ENCODE measurements around the gene MAML2. TPM values are rescaled to one million over a fixed set of nuclear protein-coding genes. Genes with fewer than 3 reads are reported as not detected.

Gene MAML2
- total RNA-seq, 2 experiments from 2014 or later, result 14.1 to 14.3 TPM

- Mint-ChIP-seq H3K4me3 (peak overlapping the region; percentile 20), H3K27ac (peak overlapping the region; percentile 86), H3K9me3 (no peaks in the 10 kb centered on the region), H3K36me3 (peaks cover 28% of the 10 kb centered on the region), H3K27me3 (no peaks in the 10 kb centered on the region), H3K4me1 (peaks cover 29% of the 10 kb centered on the region)
- peak; percentile 31 for DNase-seq
Observed at GRCh38 chr11:96357794-96358193, 14.8 kb upstream of the MAML2 start.

GRCh38 chr11:96356848-96357247 is 13.9 kb upstream of the MAML2 start:
- no peak overlapping the region for H3K4me3 Mint-ChIP-seq
- no peak overlapping the region for H3K27ac Mint-ChIP-seq
- DNase-seq, result no peak
- no peaks in the 10 kb centered on the region for H3K9me3 Mint-ChIP-seq
- H3K4me1 Mint-ChIP-seq, result peaks cover 29% of the 10 kb centered on the region
- no peaks in the 10 kb centered on the region for H3K27me3 Mint-ChIP-seq
- H3K36me3 Mint-ChIP-seq, result peaks cover 30% of the 10 kb centered on the region

GRCh38 chr11:96342014-96342960 is 708 bp downstream of the MAML2 start:
- no peak for DNase-seq
- H3K4me1 Mint-ChIP-seq, result peaks cover 41% of the 10 kb centered on the region
- H3K27me3 Mint-ChIP-seq, result no peaks in the 10 kb centered on the region
- peak overlapping the region; percentile 96 for H3K27ac Mint-ChIP-seq
- peaks cover 2% of the 10 kb centered on the region for H3K9me3 Mint-ChIP-seq
- peak overlapping the region; percentile 98 for H3K4me3 Mint-ChIP-seq
- H3K36me3 Mint-ChIP-seq, result peaks cover 27% of the 10 kb centered on the region

GRCh38 chr11:96341211-96342013 is 1.6 kb downstream of the MAML2 start:
- Mint-ChIP-seq H3K9me3 (no peaks in the 10 kb centered on the region), H3K36me3 (peaks cover 27% of the 10 kb centered on the region), H3K4me1 (peaks cover 49% of the 10 kb centered on the region), H3K27me3 (no peaks in the 10 kb centered on the region), H3K4me3 (peak overlapping the region; percentile 98), H3K27ac (peak overlapping the region; percentile 96)
- DNase-seq, result peak; percentile 75

GRCh38 chr11:96340555-96340885 is 2.5 kb downstream of the MAML2 start:
- peaks cover 30% of the 10 kb centered on the region for H3K36me3 Mint-ChIP-seq
- no peaks in the 10 kb centered on the region for H3K27me3 Mint-ChIP-seq
- H3K27ac Mint-ChIP-seq, result peak overlapping the region; percentile 96
- H3K4me1 Mint-ChIP-seq, result peaks cover 55% of the 10 kb centered on the region
- DNase-seq, result no peak
- no peaks in the 10 kb centered on the region for H3K9me3 Mint-ChIP-seq
- H3K4me3 Mint-ChIP-seq, result peak overlapping the region; percentile 98

GRCh38 chr11:96339706-96340554 is 3.1 kb downstream of the MAML2 start:
- no peak for DNase-seq

GRCh38 chr11:96338910-96339705 is 3.9 kb downstream of the MAML2 start:
- no peaks in the 10 kb centered on the region for H3K27me3 Mint-ChIP-seq
- H3K27ac Mint-ChIP-seq, result peak overlapping the region; percentile 96
- peak overlapping the region; percentile 98 for H3K4me3 Mint-ChIP-seq
- H3K36me3 Mint-ChIP-seq, result peaks cover 41% of the 10 kb centered on the region
- H3K9me3 Mint-ChIP-seq, result no peaks in the 10 kb centered on the region
- peak; percentile 52 for DNase-seq
- H3K4me1 Mint-ChIP-seq, result peaks cover 66% of the 10 kb centered on the region

More at GRCh38 chr11:96339706-96340554, 3.1 kb downstream of the MAML2 start:
- Mint-ChIP-seq H3K4me1 (peaks cover 58% of the 10 kb centered on the region), H3K9me3 (no peaks in the 10 kb centered on the region), H3K27me3 (no peaks in the 10 kb centered on the region), H3K36me3 (peaks cover 33% of the 10 kb centered on the region), H3K27ac (peak overlapping the region; percentile 96), H3K4me3 (peak overlapping the region; percentile 98)

- DNase-seq, result peak; percentile 43
- Mint-ChIP-seq H3K36me3 (peaks cover 43% of the 10 kb centered on the region), H3K27me3 (no peaks in the 10 kb centered on the region), H3K27ac (peak overlapping the region; percentile 96), H3K4me3 (peak overlapping the region; percentile 98), H3K4me1 (peaks cover 68% of the 10 kb centered on the region), H3K9me3 (no peaks in the 10 kb centered on the region)
Observed at GRCh38 chr11:96337541-96338431, 5.2 kb downstream of the MAML2 start.

- peaks cover 81% of the 10 kb centered on the region for H3K4me1 Mint-ChIP-seq
- peak overlapping the region; percentile 16 for H3K27ac Mint-ChIP-seq
- no peaks in the 10 kb centered on the region for H3K27me3 Mint-ChIP-seq
- H3K9me3 Mint-ChIP-seq, result peaks cover 3% of the 10 kb centered on the region
- peaks cover 34% of the 10 kb centered on the region for H3K36me3 Mint-ChIP-seq
- no peak for DNase-seq
- no peak overlapping the region for H3K4me3 Mint-ChIP-seq
Observed at GRCh38 chr11:96335388-96335787, 7.6 kb downstream of the MAML2 start.

GRCh38 chr11:96334219-96334618 is 8.8 kb downstream of the MAML2 start:
- Mint-ChIP-seq H3K27ac (no peak overlapping the region), H3K9me3 (peaks cover 3% of the 10 kb centered on the region), H3K27me3 (no peaks in the 10 kb centered on the region), H3K4me3 (no peak overlapping the region), H3K36me3 (peaks cover 36% of the 10 kb centered on the region), H3K4me1 (peaks cover 81% of the 10 kb centered on the region)
- no peak for DNase-seq

GRCh38 chr11:96333191-96333719 is 9.7 kb downstream of the MAML2 start:
- Mint-ChIP-seq H3K27ac (no peak overlapping the region), H3K4me3 (no peak overlapping the region)
- DNase-seq, result no peak

GRCh38 chr11:96332126-96332771 is 10.7 kb downstream of the MAML2 start:
- Mint-ChIP-seq H3K4me3 (no peak overlapping the region), H3K9me3 (peaks cover 5% of the 10 kb centered on the region), H3K27ac (peak overlapping the region; percentile 0), H3K27me3 (no peaks in the 10 kb centered on the region), H3K4me1 (peaks cover 77% of the 10 kb centered on the region), H3K36me3 (peaks cover 42% of the 10 kb centered on the region)
- DNase-seq, result no peak

More at GRCh38 chr11:96333191-96333719, 9.7 kb downstream of the MAML2 start:
- Mint-ChIP-seq H3K4me1 (peaks cover 83% of the 10 kb centered on the region), H3K27me3 (no peaks in the 10 kb centered on the region), H3K9me3 (peaks cover 5% of the 10 kb centered on the region), H3K36me3 (peaks cover 44% of the 10 kb centered on the region)

Data from activated naive CD8-positive, alpha-beta T cell treated with anti-CD3 and anti-CD28 coated beads for 36 hours (primary cell).